ENCODE results near the gene PDE9A.
"Not testable (repeated sequence)": the region's sequence is repeated elsewhere in the genome, so short reads cannot be mapped to it uniquely, and the experiment has no call there.

The PDE9A gene

GRCh38 chr21:42798106-42798505 is 144.7 kb downstream of the PDE9A start:
- TF ChIP-seq CTCF (IDR thresholded peaks at IDR 0.05; ENCODE audit: control extremely low read depth, extremely low read depth, low read depth, missing control alignments), result no peak
- ChIA-PET CTCF (no interaction called here), POLR2A (no interaction called here)

GRCh38 chr21:42799516-42799915 is 146.1 kb downstream of the PDE9A start:
- POLR2A ChIA-PET, result no interaction called here
- no peak for DNase-seq (ENCODE audit: extremely low spot score)
- TF ChIP-seq CTCF (IDR thresholded peaks at IDR 0.05; ENCODE audit: control extremely low read depth, extremely low read depth, low read depth, missing control alignments), result no peak
- CTCF ChIA-PET, result no interaction called here

More at GRCh38 chr21:42798106-42798505, 144.7 kb downstream of the PDE9A start:
- no peak for DNase-seq (ENCODE audit: extremely low spot score)

- TF ChIP-seq CTCF (IDR thresholded peaks at IDR 0.05; ENCODE audit: control extremely low read depth, extremely low read depth, low read depth, missing control alignments), result no peak
- POLR2A ChIA-PET, result no interaction called here
- CTCF ChIA-PET, result no interaction called here
- DNase-seq (ENCODE audit: extremely low spot score), result no peak
These were observed 146.5 kb downstream of the PDE9A start for GRCh38 chr21:42799948-42800347.

GRCh38 chr21:42801616-42802015 is 148.2 kb downstream of the PDE9A start:
- DNase-seq (ENCODE audit: extremely low spot score); CTCF ChIA-PET; POLR2A ChIA-PET: not testable (repeated sequence)

- POLR2A ChIA-PET, result no interaction called here
- DNase-seq (ENCODE audit: extremely low spot score), result no peak
- CTCF ChIA-PET, result no interaction called here
- no peak for TF ChIP-seq CTCF (IDR thresholded peaks at IDR 0.05; ENCODE audit: control extremely low read depth, extremely low read depth, low read depth, missing control alignments)
These were observed 153.2 kb downstream of the PDE9A start for GRCh38 chr21:42806509-42807140.

GRCh38 chr21:42807293-42807895 is 154.0 kb downstream of the PDE9A start:
- DNase-seq (ENCODE audit: extremely low spot score); POLR2A ChIA-PET; CTCF ChIA-PET: not testable (repeated sequence)

GRCh38 chr21:42807938-42808613 is 154.7 kb downstream of the PDE9A start:
- POLR2A ChIA-PET, result no interaction called here
- no peak for DNase-seq (ENCODE audit: extremely low spot score)

More at GRCh38 chr21:42807938-42808613, 154.7 kb downstream of the PDE9A start:
- no peak for TF ChIP-seq CTCF (IDR thresholded peaks at IDR 0.05; ENCODE audit: control extremely low read depth, extremely low read depth, low read depth, missing control alignments)
- CTCF ChIA-PET, result no interaction called here
